Measurements from ENCODE around the gene POLE. TPM values are rescaled to one million over a fixed set of nuclear protein-coding genes. Genes with fewer than 3 reads are reported as not detected.

POLE gene
- total and polyA plus RNA-seq, 4 donors = 7.6 to 39.2 (median 19.7) TPM

DNA sequence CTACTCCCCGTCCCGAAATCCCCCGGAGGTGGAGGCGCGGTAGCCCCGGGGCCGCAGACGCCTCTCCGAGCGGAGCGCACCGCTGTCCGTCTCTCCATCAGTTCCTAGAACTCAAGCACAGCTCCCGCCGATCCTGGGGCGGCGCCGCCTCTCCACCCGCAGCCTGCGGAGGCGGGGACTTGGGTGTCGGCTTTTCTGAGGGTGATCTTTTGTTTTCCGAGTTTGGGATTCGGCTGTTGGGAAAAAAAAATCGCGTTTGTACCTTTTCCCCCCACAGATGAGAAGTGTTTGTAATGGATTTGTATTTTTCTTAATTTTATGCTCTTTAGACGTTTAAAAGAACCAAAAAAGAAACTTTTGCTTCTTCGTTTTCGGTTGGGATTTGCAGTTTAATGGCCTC is 103.4 kb downstream of the POLE start:
- Histone ChIP-seq H3K4me3 (ENCODE audit: low read depth in 1 of 3, low read length in 3 of 3) (no peak overlapping the region), H3K27ac (ENCODE audit: low read depth in 1 of 2, low read length in 2 of 2) (no peak overlapping the region), H3K27me3 (ENCODE audit: control insufficient read depth in 4 of 4, insufficient read depth in 4 of 4, low read length in 3 of 4) (no peaks in the 10 kb centered on the region), H3K4me1 (ENCODE audit: control insufficient read depth in 4 of 4, insufficient read depth in 4 of 4, low read length in 3 of 4) (peaks cover 0 to 3% (median 0%) of the 10 kb centered on the region in 4 donors), H3K9ac (ENCODE audit: low read depth in 1 of 2, low read length in 2 of 2) (no peak overlapping the region), H3K36me3 (ENCODE audit: control insufficient read depth in 4 of 4, insufficient read depth in 3 of 4, low read depth in 1 of 4, low read length in 3 of 4) (peaks cover 0 to 20% (median 4%) of the 10 kb centered on the region in 4 donors), H3K9me3 (ENCODE audit: control insufficient read depth in 4 of 4, low read length in 3 of 4) (no peaks in the 10 kb centered on the region)
- TF ChIP-seq, protein P1, sequence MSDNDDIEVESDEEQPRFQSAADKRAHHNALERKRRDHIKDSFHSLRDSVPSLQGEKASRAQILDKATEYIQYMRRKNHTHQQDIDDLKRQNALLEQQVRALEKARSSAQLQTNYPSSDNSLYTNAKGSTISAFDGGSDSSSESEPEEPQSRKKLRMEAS (IDR thresholded peaks at IDR 0.05) = no peak
- no peak for TF ChIP-seq FOXA2 (IDR thresholded peaks at IDR 0.05)
- TF ChIP-seq EGR1 (IDR thresholded peaks at IDR 0.05; ENCODE audit: low read depth in 2 of 2) = no peak
- no peak for TF ChIP-seq SP1 (IDR thresholded peaks at IDR 0.05)
- TF ChIP-seq RAD21 (IDR thresholded peaks at IDR 0.05) = no peak
- TF ChIP-seq, protein P2, sequence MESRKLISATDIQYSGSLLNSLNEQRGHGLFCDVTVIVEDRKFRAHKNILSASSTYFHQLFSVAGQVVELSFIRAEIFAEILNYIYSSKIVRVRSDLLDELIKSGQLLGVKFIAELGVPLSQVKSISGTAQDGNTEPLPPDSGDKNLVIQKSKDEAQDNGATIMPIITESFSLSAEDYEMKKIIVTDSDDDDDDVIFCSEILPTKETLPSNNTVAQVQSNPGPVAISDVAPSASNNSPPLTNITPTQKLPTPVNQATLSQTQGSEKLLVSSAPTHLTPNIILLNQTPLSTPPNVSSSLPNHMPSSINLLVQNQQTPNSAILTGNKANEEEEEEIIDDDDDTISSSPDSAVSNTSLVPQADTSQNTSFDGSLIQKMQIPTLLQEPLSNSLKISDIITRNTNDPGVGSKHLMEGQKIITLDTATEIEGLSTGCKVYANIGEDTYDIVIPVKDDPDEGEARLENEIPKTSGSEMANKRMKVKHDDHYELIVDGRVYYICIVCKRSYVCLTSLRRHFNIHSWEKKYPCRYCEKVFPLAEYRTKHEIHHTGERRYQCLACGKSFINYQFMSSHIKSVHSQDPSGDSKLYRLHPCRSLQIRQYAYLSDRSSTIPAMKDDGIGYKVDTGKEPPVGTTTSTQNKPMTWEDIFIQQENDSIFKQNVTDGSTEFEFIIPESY (IDR thresholded peaks at IDR 0.05) = no peak
- no peak for TF ChIP-seq YY1 (IDR thresholded peaks at IDR 0.05)
- TF ChIP-seq, protein P3, sequence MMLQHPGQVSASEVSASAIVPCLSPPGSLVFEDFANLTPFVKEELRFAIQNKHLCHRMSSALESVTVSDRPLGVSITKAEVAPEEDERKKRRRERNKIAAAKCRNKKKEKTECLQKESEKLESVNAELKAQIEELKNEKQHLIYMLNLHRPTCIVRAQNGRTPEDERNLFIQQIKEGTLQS (IDR thresholded peaks at IDR 0.05) = no peak
- TF ChIP-seq FOXA1 (IDR thresholded peaks at IDR 0.05) = no peak
- TF ChIP-seq NR2F2 (IDR thresholded peaks at IDR 0.05) = no peak
- TF ChIP-seq, protein P4, sequence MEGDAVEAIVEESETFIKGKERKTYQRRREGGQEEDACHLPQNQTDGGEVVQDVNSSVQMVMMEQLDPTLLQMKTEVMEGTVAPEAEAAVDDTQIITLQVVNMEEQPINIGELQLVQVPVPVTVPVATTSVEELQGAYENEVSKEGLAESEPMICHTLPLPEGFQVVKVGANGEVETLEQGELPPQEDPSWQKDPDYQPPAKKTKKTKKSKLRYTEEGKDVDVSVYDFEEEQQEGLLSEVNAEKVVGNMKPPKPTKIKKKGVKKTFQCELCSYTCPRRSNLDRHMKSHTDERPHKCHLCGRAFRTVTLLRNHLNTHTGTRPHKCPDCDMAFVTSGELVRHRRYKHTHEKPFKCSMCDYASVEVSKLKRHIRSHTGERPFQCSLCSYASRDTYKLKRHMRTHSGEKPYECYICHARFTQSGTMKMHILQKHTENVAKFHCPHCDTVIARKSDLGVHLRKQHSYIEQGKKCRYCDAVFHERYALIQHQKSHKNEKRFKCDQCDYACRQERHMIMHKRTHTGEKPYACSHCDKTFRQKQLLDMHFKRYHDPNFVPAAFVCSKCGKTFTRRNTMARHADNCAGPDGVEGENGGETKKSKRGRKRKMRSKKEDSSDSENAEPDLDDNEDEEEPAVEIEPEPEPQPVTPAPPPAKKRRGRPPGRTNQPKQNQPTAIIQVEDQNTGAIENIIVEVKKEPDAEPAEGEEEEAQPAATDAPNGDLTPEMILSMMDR (IDR thresholded peaks at IDR 0.05; ENCODE audit: low read depth, low read length, missing input control) = no peak
- TF ChIP-seq, protein P5, sequence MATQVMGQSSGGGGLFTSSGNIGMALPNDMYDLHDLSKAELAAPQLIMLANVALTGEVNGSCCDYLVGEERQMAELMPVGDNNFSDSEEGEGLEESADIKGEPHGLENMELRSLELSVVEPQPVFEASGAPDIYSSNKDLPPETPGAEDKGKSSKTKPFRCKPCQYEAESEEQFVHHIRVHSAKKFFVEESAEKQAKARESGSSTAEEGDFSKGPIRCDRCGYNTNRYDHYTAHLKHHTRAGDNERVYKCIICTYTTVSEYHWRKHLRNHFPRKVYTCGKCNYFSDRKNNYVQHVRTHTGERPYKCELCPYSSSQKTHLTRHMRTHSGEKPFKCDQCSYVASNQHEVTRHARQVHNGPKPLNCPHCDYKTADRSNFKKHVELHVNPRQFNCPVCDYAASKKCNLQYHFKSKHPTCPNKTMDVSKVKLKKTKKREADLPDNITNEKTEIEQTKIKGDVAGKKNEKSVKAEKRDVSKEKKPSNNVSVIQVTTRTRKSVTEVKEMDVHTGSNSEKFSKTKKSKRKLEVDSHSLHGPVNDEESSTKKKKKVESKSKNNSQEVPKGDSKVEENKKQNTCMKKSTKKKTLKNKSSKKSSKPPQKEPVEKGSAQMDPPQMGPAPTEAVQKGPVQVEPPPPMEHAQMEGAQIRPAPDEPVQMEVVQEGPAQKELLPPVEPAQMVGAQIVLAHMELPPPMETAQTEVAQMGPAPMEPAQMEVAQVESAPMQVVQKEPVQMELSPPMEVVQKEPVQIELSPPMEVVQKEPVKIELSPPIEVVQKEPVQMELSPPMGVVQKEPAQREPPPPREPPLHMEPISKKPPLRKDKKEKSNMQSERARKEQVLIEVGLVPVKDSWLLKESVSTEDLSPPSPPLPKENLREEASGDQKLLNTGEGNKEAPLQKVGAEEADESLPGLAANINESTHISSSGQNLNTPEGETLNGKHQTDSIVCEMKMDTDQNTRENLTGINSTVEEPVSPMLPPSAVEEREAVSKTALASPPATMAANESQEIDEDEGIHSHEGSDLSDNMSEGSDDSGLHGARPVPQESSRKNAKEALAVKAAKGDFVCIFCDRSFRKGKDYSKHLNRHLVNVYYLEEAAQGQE (IDR thresholded peaks at IDR 0.05) = no peak
- TF ChIP-seq GABPA (IDR thresholded peaks at IDR 0.05 in 1 of 2, conservative IDR thresholded peaks at IDR 0.05 in 1 of 2) = no peak
- no peak for TF ChIP-seq JUND (IDR thresholded peaks at IDR 0.05)
- TF ChIP-seq HNF4G (IDR thresholded peaks at IDR 0.05) = no peak
- TF ChIP-seq TAF1 (conservative IDR thresholded peaks at IDR 0.05) = no peak
- no peak for TF ChIP-seq RXRA (IDR thresholded peaks at IDR 0.05)
- 90% methylated on average over 29 of the region's 29 CpGs for WGBS
- DNase-seq (ENCODE audit: low spot score) = no peak

DNA sequence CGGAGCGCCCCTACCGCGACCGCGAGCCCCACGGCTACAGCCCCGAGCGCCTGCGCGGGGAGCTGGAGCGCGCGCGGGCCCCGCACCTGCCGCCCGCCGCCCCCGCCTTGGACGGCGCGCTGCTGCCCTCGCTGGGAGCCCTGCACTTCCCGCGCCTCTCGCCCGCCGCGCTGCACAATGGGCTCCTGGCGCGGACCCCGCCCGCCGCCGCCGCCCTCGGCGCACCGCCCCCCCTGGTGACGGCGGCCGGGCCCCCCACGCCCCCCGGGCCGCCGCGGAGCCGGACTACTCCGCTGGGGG is 103.8 kb downstream of the POLE start:
- H3K4me1 ChIP-seq (ENCODE audit: control insufficient read depth in 4 of 4, insufficient read depth in 4 of 4, low read length in 3 of 4) = peaks cover 0 to 3% (median 0%) of the 10 kb centered on the region in 4 donors
- no peak for DNase-seq (ENCODE audit: low spot score)
- WGBS = 88% methylated on average over 50 of the region's 50 CpGs
- TF ChIP-seq RXRA (IDR thresholded peaks at IDR 0.05) = no peak
- TF ChIP-seq, protein P5 (IDR thresholded peaks at IDR 0.05) = no peak
- TF ChIP-seq SP1 (IDR thresholded peaks at IDR 0.05) = no peak
- TF ChIP-seq HNF4A (conservative IDR thresholded peaks at IDR 0.05) = no peak
- TF ChIP-seq FOXA1 (IDR thresholded peaks at IDR 0.05) = no peak
- TF ChIP-seq HNF4G (IDR thresholded peaks at IDR 0.05) = no peak
- no peak for TF ChIP-seq JUND (IDR thresholded peaks at IDR 0.05)
- TF ChIP-seq, protein P2 (IDR thresholded peaks at IDR 0.05) = no peak
- TF ChIP-seq NR2F2 (IDR thresholded peaks at IDR 0.05) = no peak
- TF ChIP-seq YY1 (IDR thresholded peaks at IDR 0.05) = no peak
- TF ChIP-seq EGR1 (IDR thresholded peaks at IDR 0.05; ENCODE audit: low read depth in 2 of 2) = no peak
- TF ChIP-seq, protein P3 (IDR thresholded peaks at IDR 0.05) = no peak

More for the DNA sequence above, 103.8 kb downstream of the POLE start:
- no peaks in the 10 kb centered on the region for H3K27me3 ChIP-seq (ENCODE audit: control insufficient read depth in 4 of 4, insufficient read depth in 4 of 4, low read length in 3 of 4)
- H3K9me3 ChIP-seq (ENCODE audit: control insufficient read depth in 4 of 4, low read length in 3 of 4) = no peaks in the 10 kb centered on the region
- H3K4me3 ChIP-seq (ENCODE audit: low read depth in 1 of 3, low read length in 3 of 3) = no peak overlapping the region
- H3K27ac ChIP-seq (ENCODE audit: low read depth in 1 of 2, low read length in 2 of 2) = no peak overlapping the region
- no peak overlapping the region for H3K9ac ChIP-seq (ENCODE audit: low read depth in 1 of 2, low read length in 2 of 2)
- H3K36me3 ChIP-seq (ENCODE audit: control insufficient read depth in 4 of 4, insufficient read depth in 3 of 4, low read depth in 1 of 4, low read length in 3 of 4) = peaks cover 0 to 23% (median 4%) of the 10 kb centered on the region in 4 donors
